GM18858 (cell line): ENCODE data around the gene DDX20.

ENCODE experiments used
- ATAC-seq: cut with Tn5 transposase; IDR thresholded peaks from one replicate; pipeline ENCODE4 v1.9.1; 2021; ENCODE audit not compliant: unreplicated experiment

The DDX20 gene

DNA sequence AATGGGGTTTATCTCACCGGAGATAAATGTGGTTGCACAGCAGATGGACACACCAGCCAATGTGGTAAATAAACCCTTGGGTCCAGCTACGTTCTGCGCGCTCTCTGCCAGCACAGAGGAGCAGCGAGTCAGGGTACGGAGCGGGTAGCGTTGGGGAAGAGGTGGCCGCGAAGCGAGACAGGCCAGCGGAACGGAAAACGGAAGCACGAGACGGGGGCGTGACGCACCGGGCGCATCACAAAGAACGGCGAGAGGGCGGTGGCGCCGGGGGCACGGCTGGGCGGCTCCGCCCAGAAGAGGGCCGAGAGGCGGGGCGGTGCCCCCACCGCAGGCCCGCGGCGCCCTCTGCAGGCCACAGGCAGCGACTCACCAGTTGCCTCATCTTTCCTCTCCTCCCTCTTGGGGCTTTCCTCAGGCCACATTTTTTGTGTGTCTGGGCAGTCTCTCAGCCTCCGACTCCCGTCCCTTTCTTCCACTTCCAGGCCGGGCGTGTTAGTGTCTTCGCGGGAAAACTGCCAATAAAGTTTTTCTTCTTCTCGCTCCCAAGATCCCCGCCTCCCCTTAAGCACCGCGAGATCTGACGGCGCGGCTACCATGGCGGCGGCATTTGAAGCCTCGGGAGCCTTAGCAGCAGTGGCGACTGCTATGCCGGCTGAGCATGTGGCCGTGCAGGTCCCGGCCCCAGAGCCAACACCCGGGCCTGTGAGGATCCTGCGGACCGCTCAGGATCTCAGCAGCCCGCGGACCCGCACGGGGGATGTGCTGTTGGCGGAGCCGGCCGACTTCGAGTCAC lies at the start of gene DDX20:
Gene DDX20 (plus strand): TSS at position 571 of the 793 bp plus-strand sequence. CDS start 24 bp downstream, at position 595.
- ATAC-seq: peak; percentile 75

GRCh38 chr1:111706921-111707320 lies 48.8 kb upstream of the DDX20 start:
- ATAC-seq: no peak

DNA sequence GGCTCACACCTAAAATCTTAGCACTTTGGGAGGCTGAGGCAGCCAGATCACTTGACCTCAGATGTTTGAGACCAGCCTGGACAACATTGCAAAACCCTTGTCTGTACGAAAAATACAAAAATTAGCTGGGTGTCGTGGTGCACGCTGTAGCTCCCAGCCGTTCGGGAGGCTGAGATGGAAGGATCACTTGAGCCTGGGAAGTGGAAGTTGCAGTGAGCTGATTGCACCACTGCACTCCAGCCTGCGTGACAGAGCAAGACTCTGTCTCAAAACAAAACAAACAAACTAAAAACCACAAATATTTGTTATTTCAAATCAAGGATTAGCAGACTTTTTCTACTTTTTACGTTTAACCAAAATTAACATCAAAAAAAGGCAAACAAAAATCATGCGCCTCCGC lies 47.8 kb upstream of the DDX20 start:
- ATAC-seq: no peak

GRCh38 chr1:111709986-111710385 lies 45.7 kb upstream of the DDX20 start:
- ATAC-seq: no peak

DNA sequence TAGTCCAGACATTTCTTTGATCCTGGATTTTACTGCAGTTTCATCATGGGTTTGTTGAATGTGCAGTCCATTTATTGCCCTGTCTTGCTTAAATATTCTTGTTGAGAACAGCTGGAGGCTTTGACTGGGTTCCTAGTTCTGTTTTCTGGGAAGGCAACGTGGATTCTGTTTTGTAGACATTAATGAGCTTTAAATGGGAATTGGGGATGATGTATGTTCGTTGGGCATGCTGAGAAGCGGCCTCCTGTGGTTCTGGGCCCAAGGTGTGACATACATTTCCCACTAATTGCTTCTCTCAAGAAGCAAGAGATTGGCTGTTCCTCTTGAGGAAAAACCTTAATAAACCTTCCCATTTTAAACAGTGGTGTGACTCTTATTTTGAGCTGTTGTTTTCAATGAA lies 39.4 kb upstream of the DDX20 start:
- no peak for ATAC-seq

GRCh38 chr1:111717450-111717849 lies 38.3 kb upstream of the DDX20 start:
- no peak for ATAC-seq

DNA sequence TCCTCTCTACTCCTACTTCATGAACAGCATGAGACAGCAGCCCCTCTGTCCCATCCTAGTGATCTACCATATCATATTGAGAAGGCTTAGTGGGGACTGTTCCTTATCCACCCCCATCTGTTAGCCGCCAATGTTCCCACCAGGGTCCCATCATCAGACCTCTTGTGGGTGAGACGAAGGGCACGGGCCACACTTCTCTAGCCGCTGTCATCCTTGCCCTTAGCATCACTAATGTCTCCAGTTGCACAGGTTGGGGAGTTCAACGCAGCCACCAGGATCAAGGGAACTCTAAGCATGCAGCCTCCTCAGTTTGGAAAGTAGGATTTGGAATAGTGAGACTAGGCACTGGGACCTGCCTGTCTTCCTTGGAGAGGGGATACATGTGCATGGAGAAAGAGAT lies 36.6 kb upstream of the DDX20 start:
- ATAC-seq: no peak

DNA sequence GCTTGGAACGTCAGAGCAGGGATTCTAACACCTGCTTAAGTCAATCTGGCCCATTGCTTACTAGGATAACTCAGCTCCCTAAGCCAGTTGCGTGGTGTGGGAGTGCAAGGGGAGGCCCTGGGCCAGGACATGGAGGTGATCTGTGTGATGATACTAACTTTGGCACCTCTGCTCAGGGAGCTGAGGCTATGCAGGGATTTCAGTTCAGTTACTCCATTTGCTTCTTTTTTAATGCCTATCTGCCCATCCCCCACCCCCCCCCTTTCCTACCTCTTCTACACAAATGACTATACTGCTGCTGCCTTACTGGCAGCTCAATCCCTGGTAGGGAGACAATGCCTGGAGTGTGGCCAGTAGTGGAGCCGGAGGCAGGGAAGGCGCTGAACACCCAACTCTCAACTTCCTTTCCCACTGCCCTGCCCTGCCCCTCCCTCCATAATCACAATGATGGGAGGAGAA lies 36.0 kb upstream of the DDX20 start:
- no peak for ATAC-seq

DNA sequence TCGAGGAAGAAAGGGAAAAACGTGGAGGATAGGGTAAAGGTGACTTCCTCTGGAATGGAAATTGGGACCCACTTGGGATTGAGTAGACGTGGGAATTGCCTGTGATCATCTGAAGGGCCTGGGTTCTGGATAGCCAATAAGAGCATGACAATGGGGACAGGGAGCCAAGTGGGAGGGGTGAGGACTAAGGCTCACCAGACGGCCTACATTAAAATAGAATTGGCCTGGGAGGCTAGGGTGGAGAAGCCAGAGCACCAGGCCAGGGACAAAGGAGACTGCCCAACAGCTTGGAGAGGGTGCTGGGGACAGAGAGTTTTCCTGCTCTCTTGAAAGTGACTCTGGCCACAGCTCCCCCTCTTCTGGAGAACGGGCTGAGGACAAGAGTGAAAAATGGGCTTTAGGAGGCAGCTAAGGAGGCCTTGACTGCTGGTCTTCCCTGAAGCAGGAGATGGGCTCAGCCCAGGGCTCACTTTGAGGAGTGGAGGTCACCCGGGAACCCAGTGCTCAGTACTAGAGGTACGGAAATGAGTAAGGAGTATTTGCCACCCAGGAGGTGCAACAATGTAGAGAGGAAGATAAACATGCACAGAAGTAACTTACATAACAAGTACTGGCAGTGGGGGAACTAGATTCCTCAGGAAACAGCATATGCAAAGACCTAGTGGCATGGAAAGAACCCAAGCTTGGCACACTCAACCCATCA lies 35.3 kb upstream of the DDX20 start:
- no peak for ATAC-seq

DNA sequence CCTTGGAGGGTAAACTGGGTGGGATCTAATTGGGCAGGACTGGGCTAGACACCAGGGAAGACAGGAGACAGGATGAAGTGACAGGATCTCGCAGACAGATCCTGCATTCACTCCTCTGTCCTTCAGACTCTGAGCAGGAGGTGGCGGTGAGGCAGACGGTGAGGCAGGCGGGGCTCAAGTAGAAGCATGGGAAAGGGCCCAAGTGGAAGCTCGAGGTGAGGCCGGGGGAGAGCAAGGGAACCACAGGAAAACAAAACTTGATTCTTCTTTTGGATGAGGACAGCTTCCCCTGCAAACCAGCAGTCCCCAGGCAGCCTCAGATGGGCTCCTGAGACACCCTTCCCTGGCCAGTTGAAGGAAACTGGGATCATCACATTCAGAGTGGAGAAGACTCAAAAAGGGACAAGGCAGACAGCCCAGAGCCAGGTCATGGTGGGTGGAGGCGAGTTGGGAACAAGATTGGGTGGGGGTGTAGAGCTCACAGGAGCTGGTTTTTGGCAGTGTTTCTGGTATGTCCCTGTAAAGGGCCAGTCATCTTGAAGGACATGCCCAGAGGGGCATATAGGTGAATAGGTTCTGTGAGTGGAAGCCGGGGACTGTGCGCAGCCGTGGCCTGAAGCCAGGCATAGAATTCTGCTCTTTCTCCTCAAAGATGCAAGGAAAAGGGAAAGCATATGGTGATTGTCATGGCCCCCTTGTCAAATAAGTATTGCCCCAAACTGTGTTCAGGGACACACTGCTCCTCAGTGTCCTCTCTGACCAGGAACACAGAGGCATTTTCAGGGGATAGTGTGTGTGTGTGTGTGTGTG lies 34.5 kb upstream of the DDX20 start:
- no peak for ATAC-seq

DNA sequence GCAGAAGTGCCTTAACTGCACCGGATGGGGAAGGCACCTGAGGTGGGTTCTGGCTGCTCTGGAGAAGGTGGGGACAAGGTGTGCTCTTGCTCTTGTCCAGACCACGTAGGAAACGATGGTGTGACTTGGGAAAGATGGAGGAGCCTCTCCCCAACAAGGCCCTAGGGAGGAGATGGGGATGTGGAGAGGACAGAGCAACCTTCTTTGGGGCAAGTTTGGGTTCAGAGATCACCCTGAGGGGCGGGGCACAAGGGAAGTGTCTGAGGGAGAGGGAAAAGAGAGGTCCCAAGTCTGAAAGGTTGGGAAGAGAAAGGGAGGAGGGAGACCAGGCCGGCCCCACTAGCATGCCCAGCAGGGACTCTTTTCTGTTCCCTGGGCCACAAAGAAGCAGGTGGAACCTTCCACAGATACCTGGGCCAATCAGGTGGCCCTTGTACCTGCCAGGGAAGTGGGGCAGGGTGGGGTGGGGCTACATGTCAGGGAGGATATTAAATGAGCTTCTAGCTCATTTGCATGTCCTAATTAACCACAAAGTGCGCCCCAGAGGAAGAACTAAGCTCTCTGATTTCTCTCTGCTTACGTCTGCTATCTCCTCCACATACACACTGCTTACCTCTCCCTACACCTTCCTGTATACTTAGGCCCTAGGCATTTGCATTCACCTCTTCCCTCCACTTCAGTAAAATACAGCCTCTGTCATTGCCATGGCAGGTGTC lies 32.5 kb upstream of the DDX20 start:
- no peak for ATAC-seq

GRCh38 chr1:111723871-111724270 lies 31.8 kb upstream of the DDX20 start:
- ATAC-seq: no peak

GRCh38 chr1:111725192-111725591 lies 30.5 kb upstream of the DDX20 start:
- ATAC-seq: no peak

- ATAC-seq: no peak
These were observed 28.6 kb upstream of the DDX20 start for GRCh38 chr1:111727056-111727455.

- ATAC-seq: no peak
These were observed 26.3 kb upstream of the DDX20 start for GRCh38 chr1:111729271-111729921.

- ATAC-seq: no peak
These were observed 25.6 kb upstream of the DDX20 start for GRCh38 chr1:111729946-111730681.

DNA sequence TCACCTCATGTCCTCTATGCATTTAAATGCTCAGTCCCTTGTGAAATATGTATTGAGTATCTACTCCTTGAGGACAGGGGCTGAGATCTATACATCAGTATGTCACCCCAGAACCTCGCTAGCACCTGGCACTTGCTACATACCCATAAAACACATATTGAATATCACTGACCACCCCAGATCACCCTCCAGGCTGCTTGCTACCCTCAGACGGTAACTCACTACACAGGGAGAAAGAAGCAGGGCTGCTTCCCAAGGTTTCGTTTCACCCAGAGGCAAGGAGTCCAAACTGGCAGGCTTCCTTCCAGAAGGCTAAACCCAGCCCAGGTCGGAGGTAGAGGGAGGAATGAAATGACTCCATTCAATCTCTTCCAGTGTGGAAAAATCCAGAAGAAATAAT lies 25.0 kb upstream of the DDX20 start:
- ATAC-seq: no peak

- ATAC-seq: no peak
These were observed 23.7 kb upstream of the DDX20 start for GRCh38 chr1:111731956-111732355.

- ATAC-seq: no peak
These were observed 23.0 kb upstream of the DDX20 start for GRCh38 chr1:111732718-111733117.
